Activated naive CD4-positive, alpha-beta T cell treated with anti-CD3 and anti-CD28 coated beads for 36 hours (primary cell): ENCODE results near the gene RYR1. TPM values are rescaled to one million over a fixed set of nuclear protein-coding genes. Genes with fewer than 3 reads are reported as not detected.
"Not testable (repeated sequence)": the region's sequence is repeated elsewhere in the genome, so short reads cannot be mapped to it uniquely, and the experiment has no call there.

Source experiments
- CTCF ChIA-PET: fragments of 350-600 bp; sonication (Branson Sonifier 250); formaldehyde crosslinking; loops from one replicate; lab custom pipeline; 2021; ENCODE audit warnings: antibody characterized with exemption; lab: Charles Lee
- DNase-seq: peaks from one replicate; pipeline ENCODE4 v3.0.0-alpha.2; 2020
- H3K27ac Mint-ChIP-seq: one replicate; pipeline ENCODE4 v1.8.0; 2021; ENCODE audit warnings: mild to moderate bottlenecking, mixed read lengths
- H3K27me3 Mint-ChIP-seq: one replicate; pipeline ENCODE4 v1.8.0; 2021; ENCODE audit warnings: low read depth, mixed read lengths
- H3K36me3 Mint-ChIP-seq: one replicate; pipeline ENCODE4 v1.8.0; 2021; ENCODE audit warnings: low read depth, mixed read lengths
- H3K4me1 Mint-ChIP-seq: one replicate; pipeline ENCODE4 v1.8.0; 2021; ENCODE audit warnings: low read depth, mixed read lengths
- H3K4me3 Mint-ChIP-seq: one replicate; pipeline ENCODE4 v1.8.0; 2021; ENCODE audit warnings: mild to moderate bottlenecking, moderate library complexity, mixed read lengths
- H3K9me3 Mint-ChIP-seq: one replicate; pipeline ENCODE4 v1.8.0; 2021; ENCODE audit warnings: mixed read lengths
- intact Hi-C: fragments of 100-400 bp; cut with micrococcal nuclease; formaldehyde crosslinking; loops from one replicate; pipeline ENCODE4 v1.15.1; 2023
- total RNA-seq, 2 experiments: library from RNA; stranded (reverse); gene quantifications; one replicate each; pipeline ENCODE4 v1.2.3, GENCODE V29; 2021

RYR1 gene
- total RNA-seq, 2 experiments from 2014 or later, result 0.96 to 1.6 TPM

DNA sequence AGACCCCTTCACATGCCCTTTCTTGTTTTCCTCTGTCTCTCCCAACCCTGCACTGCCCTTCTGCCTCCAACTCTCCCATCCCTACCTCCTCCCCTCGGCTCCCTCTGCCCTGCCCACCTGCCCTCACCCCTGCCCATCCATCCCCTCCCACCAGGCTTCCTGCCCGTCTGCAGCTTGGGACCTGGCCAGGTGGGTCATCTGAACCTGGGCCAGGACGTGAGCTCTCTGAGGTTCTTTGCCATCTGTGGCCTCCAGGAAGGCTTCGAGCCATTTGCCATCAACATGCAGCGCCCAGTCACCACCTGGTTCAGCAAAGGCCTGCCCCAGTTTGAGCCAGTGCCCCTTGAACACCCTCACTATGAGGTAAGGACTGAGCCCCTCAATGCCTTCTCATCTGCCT, 35.7 kb downstream of the RYR1 start:
- no peak overlapping the region for H3K4me3 Mint-ChIP-seq
- CTCF ChIA-PET, result no interaction called here
- no peaks in the 10 kb centered on the region for H3K36me3 Mint-ChIP-seq
- no peaks in the 10 kb centered on the region for H3K27me3 Mint-ChIP-seq
- no peak for DNase-seq
- H3K9me3 Mint-ChIP-seq, result no peaks in the 10 kb centered on the region
- no peak overlapping the region for H3K27ac Mint-ChIP-seq
- H3K4me1 Mint-ChIP-seq, result no peaks in the 10 kb centered on the region
- intact Hi-C loops, result no loop called here

DNA sequence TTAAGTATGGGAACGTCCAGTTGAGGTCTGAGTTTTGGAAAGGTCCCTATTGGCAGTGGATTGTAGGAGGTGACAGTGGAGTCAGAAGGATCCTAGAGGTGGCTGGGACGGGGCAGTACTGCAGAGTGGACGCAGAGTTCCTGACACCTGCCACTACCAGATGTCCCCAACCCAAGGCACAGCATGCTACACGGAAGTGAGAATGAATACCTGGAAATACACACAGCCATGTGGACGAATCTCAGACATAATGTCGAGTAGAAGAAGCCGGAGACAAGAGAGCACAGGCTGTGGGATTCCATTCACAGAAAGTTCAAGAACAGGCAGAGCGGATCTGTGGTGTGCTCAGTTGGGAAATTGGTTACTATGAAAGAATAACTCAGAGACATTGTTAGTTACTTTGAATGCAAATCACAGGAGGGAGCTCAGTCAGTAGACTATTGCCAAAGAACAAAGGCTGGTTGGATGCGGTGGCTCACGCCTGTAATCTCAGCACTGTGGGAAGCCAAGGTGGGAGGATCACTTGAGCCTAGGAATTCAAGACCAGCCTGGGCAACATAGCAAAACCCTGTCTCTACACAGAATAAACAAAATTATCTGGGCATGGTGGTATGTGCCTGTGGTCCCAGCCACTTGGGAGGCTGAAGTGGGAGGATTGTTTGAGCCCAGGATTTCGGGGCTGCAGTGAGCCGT, 37.4 kb downstream of the RYR1 start:
- CTCF ChIA-PET, result interaction anchor here (0.7 kb wide), 1 partner anchor 7 kb away, joined by 3 read pairs; no protein-coding TSS in a partner anchor

DNA sequence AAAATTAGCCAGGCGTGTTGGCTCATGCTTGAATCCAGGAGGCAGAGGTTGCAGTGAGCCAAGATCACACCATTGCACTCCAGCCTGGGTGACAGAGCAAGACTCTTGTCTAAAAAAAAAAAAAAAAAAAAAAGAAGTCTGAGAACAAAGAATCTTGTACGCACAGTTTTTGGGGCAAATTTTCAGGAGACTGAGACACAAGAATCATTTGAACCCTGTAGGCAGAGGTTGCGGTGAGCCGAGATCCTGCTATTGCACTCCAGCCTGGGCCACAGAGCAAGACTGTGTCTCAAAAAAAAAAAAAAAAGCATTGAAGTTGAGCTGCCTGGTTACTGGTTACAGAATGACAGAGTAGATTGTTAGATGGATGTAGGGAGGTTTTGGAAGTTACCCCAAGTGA, 39.2 kb downstream of the RYR1 start:
- H3K36me3 Mint-ChIP-seq, H3K9me3 Mint-ChIP-seq, CTCF ChIA-PET, DNase-seq, H3K4me1 Mint-ChIP-seq, H3K27me3 Mint-ChIP-seq, H3K4me3 Mint-ChIP-seq, intact Hi-C loops, H3K27ac Mint-ChIP-seq: not testable (repeated sequence)

More for the DNA sequence above, 37.4 kb downstream of the RYR1 start:
- no peaks in the 10 kb centered on the region for H3K9me3 Mint-ChIP-seq
- H3K27ac Mint-ChIP-seq, result no peak overlapping the region
- no peaks in the 10 kb centered on the region for H3K27me3 Mint-ChIP-seq
- H3K4me3 Mint-ChIP-seq, result no peak overlapping the region
- H3K36me3 Mint-ChIP-seq, result no peaks in the 10 kb centered on the region
- H3K4me1 Mint-ChIP-seq, result no peaks in the 10 kb centered on the region
- intact Hi-C loops, result no loop called here
- no peak for DNase-seq

DNA sequence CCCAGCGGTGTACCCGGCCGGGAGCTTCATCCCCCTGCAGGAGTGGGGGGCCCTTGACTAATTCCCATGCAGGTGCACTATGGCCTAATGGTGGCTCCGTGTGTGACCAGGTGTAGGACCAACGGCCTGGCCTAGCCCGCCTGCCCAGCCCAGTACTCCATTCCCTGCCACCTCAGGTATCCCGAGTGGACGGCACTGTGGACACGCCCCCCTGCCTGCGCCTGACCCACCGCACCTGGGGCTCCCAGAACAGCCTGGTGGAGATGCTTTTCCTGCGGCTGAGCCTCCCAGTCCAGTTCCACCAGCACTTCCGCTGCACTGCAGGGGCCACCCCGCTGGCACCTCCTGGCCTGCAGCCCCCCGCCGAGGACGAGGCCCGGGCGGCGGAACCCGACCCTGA, 39.7 kb downstream of the RYR1 start:
- no peak for DNase-seq
- no peaks in the 10 kb centered on the region for H3K27me3 Mint-ChIP-seq
- H3K27ac Mint-ChIP-seq, result no peak overlapping the region
- intact Hi-C loops, result no loop called here
- H3K36me3 Mint-ChIP-seq, result no peaks in the 10 kb centered on the region
- CTCF ChIA-PET, result no interaction called here
- H3K4me1 Mint-ChIP-seq, result no peaks in the 10 kb centered on the region
- H3K4me3 Mint-ChIP-seq, result no peak overlapping the region
- H3K9me3 Mint-ChIP-seq, result no peaks in the 10 kb centered on the region

DNA sequence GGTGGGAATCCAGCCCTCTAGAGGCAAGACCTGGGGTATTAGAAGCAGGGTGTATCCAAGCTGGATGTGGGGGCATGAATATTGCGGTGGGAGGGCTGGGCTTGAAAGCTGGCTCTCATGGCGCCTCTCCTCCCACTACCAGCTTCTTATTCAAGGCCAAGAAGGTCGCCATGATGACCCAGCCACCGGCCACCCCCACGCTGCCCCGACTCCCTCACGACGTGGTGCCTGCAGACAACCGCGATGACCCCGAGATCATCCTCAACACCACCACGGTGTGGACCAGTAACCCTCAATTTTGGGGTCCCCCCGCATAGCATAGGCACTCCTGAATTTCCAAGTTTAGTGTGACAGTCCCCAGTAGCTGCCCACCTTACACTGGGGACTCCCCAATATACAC, 41.7 kb downstream of the RYR1 start:
- Mint-ChIP-seq H3K4me1 (no peaks in the 10 kb centered on the region), H3K9me3 (no peaks in the 10 kb centered on the region), H3K4me3 (no peak overlapping the region), H3K36me3 (no peaks in the 10 kb centered on the region), H3K27ac (no peak overlapping the region), H3K27me3 (no peaks in the 10 kb centered on the region)
- intact Hi-C loops, result no loop called here
- CTCF ChIA-PET, result no interaction called here
- DNase-seq, result no peak

DNA sequence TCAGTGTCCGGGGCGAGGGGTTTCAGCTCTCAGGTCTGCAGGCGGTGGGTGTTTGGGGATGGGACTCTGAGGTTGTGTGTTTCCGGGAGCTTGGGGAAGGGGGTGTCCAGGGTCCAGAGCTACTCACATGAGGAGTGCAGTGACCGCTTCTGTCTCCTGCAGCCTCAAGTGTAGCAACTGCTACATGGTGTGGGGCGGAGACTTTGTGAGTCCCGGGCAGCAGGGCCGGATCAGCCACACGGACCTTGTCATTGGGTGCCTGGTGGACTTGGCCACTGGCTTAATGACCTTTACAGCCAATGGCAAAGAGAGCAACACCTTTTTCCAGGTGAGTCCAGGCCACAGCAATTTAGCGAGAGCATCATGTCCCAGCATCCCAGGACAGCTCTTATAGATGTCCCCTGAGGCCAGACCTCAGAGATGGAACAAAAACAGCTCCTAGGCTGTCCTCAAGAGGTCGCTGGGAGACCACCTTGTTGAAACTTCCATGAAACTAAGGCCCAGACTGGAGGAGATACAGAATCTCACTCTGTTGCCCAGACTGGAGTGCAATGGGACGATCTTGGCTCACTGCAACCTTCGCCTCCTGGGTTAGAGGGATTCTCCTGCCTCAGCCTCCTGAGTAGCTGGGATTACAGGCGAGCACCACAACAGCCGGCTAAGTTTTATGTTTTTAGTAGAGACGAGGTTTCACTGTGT, 44.9 kb downstream of the RYR1 start:
- CTCF ChIA-PET, result interaction anchor here (0.7 kb wide), 1 partner anchor 8 kb away, joined by 3 read pairs; no protein-coding TSS in a partner anchor
- H3K27ac Mint-ChIP-seq, result no peak overlapping the region
- no peak overlapping the region for H3K4me3 Mint-ChIP-seq
- H3K9me3 Mint-ChIP-seq, result no peaks in the 10 kb centered on the region
- H3K27me3 Mint-ChIP-seq, result no peaks in the 10 kb centered on the region
- intact Hi-C loops, result no loop called here
- no peaks in the 10 kb centered on the region for H3K36me3 Mint-ChIP-seq
- no peak for DNase-seq
- no peaks in the 10 kb centered on the region for H3K4me1 Mint-ChIP-seq

DNA sequence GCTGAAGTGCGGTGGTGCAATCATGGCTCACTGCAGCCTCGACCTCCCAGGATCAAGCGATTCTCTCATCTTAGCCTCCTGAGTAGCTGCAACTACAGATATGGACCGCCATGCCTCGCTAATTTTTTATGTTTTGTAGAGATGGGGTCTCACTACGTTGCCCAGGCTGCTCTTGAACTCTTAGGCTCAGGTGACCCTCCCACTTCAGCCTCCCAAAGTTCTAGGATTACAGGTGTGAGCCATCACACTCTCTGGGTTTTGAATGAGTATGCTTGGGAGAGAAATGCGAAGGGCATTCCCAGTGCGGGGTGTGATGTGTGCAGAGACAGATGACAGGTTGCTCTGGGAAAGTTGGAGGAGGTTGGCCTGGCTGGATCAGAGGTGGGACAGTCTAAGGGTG, 49.0 kb downstream of the RYR1 start:
- H3K4me1 Mint-ChIP-seq, result no peaks in the 10 kb centered on the region
- H3K27me3 Mint-ChIP-seq, result no peaks in the 10 kb centered on the region
- H3K36me3 Mint-ChIP-seq, result no peaks in the 10 kb centered on the region
- no peak overlapping the region for H3K4me3 Mint-ChIP-seq
- no peak for DNase-seq
- no peak overlapping the region for H3K27ac Mint-ChIP-seq
- no peaks in the 10 kb centered on the region for H3K9me3 Mint-ChIP-seq
- CTCF ChIA-PET, result no interaction called here
- intact Hi-C loops, result no loop called here

DNA sequence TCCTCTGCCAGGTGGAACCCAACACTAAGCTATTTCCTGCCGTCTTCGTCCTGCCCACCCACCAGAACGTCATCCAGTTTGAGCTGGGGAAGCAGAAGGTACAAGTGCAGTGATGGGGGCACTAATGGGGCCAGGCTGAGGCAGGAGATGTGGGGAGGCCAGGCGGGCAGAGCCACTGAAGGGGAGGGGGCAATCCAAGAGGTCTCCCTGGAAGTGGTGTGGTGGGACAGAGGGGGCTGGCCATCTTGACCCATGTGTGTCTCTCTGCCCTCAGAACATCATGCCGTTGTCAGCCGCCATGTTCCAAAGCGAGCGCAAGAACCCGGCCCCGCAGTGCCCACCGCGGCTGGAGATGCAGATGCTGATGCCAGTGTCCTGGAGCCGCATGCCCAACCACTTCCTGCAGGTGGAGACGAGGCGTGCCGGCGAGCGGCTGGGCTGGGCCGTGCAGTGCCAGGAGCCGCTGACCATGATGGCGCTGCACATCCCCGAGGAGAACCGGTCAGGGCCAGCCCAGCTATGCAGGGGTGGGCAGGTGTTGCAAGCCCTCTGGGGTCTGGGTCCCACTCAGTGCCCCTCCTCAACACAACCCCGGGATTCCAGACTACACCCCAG, 49.6 kb downstream of the RYR1 start:
- intact Hi-C loops, result no loop called here
- no peak overlapping the region for H3K4me3 Mint-ChIP-seq
- H3K4me1 Mint-ChIP-seq, result no peaks in the 10 kb centered on the region
- no peaks in the 10 kb centered on the region for H3K36me3 Mint-ChIP-seq
- H3K27me3 Mint-ChIP-seq, result no peaks in the 10 kb centered on the region
- no peak overlapping the region for H3K27ac Mint-ChIP-seq
- CTCF ChIA-PET, result no interaction called here
- no peaks in the 10 kb centered on the region for H3K9me3 Mint-ChIP-seq
- no peak for DNase-seq

DNA sequence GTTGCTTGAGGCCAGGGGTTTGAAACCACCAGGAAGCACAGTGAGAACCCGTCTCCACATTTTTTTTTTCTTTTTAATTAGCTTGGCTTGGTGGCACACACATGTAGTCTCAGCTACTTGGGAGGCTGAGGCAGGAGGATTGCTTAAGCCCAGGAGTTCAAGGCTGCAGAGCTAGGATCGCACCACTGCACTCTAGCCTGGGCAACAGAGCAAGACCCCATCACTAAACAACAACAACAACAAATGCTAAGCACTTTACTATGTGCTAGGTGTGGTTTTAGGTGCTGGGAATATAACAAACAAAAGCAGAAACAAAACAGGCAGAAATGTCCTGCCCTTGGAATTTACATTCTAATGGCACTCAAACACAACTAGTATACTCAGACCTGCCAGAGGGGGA, 51.3 kb downstream of the RYR1 start:
- intact Hi-C loops, result no loop called here
- no peaks in the 10 kb centered on the region for H3K36me3 Mint-ChIP-seq
- H3K4me1 Mint-ChIP-seq, result no peaks in the 10 kb centered on the region
- H3K27ac Mint-ChIP-seq, result no peak overlapping the region
- DNase-seq, result no peak
- peaks cover 8% of the 10 kb centered on the region for H3K27me3 Mint-ChIP-seq
- no peak overlapping the region for H3K4me3 Mint-ChIP-seq
- H3K9me3 Mint-ChIP-seq, result no peaks in the 10 kb centered on the region
- CTCF ChIA-PET, result no interaction called here

DNA sequence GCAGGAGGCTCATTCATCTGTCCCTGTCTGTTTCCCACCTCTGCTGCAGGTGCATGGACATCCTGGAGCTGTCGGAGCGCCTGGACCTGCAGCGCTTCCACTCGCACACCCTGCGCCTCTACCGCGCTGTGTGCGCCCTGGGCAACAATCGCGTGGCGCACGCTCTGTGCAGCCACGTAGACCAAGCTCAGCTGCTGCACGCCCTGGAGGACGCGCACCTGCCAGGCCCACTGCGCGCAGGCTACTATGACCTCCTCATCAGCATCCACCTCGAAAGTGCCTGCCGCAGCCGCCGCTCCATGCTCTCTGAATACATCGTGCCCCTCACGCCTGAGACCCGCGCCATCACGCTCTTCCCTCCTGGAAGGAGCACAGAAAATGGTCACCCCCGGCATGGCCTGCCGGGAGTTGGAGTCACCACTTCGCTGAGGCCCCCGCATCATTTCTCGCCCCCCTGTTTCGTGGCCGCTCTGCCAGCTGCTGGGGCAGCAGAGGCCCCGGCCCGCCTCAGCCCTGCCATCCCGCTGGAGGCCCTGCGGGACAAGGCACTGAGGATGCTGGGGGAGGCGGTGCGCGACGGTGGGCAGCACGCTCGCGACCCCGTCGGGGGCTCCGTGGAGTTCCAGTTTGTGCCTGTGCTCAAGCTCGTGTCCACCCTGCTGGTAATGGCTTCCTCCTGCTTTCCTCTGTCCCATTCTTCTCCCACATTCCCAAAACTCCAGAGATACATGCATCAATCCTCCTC, 52.2 kb downstream of the RYR1 start:
- DNase-seq, result no peak
- H3K27me3 Mint-ChIP-seq, result peaks cover 13% of the 10 kb centered on the region
- no peak overlapping the region for H3K4me3 Mint-ChIP-seq
- no peak overlapping the region for H3K27ac Mint-ChIP-seq
- H3K36me3 Mint-ChIP-seq, result no peaks in the 10 kb centered on the region
- CTCF ChIA-PET, result no interaction called here
- intact Hi-C loops, result no loop called here
- peaks cover 4% of the 10 kb centered on the region for H3K9me3 Mint-ChIP-seq
- no peaks in the 10 kb centered on the region for H3K4me1 Mint-ChIP-seq

DNA sequence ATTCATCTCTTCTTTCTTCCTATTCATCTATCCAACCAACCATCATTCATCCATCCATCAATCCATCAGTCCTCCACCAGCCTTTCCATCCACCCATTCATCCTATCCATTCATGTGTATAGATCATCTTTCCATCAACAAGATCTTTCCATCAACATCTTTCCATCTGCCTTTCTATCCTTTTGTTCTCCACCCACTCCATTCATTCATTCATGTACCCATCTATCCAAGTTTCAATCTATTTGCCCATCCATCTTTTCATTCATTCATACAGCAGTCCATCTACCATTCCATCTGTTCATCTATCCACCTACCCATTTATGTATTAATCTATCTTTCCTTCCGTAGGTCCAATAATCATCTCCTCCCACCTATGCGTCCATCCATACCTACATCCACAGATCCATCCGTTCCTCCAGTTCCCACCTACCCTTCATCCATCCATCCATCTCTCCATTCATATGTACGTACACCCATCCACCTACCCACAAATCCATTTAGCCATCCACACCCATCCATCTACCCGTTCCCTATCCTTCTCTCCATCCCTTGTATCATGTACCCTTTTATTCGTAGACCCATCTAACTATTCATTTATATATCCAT, 53.3 kb downstream of the RYR1 start:
- no peak overlapping the region for H3K27ac Mint-ChIP-seq
- peaks cover 7% of the 10 kb centered on the region for H3K9me3 Mint-ChIP-seq
- H3K36me3 Mint-ChIP-seq, result no peaks in the 10 kb centered on the region
- intact Hi-C loops, result no loop called here
- no peak overlapping the region for H3K4me3 Mint-ChIP-seq
- H3K4me1 Mint-ChIP-seq, result no peaks in the 10 kb centered on the region
- no peak for DNase-seq
- CTCF ChIA-PET, result no interaction called here
- peaks cover 16% of the 10 kb centered on the region for H3K27me3 Mint-ChIP-seq

DNA sequence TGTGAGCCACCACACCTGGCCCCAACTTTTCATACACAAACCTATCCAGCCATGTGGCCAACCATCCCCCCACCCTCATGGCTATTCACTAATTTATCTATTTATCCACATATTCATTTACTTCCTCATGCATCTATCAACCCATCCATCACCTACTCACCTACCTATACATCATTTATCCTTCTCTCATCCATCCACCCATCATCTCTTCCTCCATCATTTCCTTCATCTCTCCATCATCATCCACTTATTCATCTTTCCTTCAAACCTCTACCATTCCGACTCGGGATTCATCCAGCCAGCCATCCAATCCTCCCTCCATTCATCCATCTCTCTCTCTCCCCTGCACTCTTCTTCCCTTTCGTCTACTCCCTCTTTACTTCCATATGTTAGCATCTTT, 54.6 kb downstream of the RYR1 start:
- H3K9me3 Mint-ChIP-seq, result peaks cover 7% of the 10 kb centered on the region
- intact Hi-C loops, result no loop called here
- H3K27ac Mint-ChIP-seq, result no peak overlapping the region
- no peak overlapping the region for H3K4me3 Mint-ChIP-seq
- DNase-seq, result no peak
- peaks cover 20% of the 10 kb centered on the region for H3K27me3 Mint-ChIP-seq
- no peaks in the 10 kb centered on the region for H3K36me3 Mint-ChIP-seq
- CTCF ChIA-PET, result interaction anchor here (0.6 kb wide), 1 partner anchor 488 kb away, joined by 4 read pairs; no protein-coding TSS in a partner anchor
- H3K4me1 Mint-ChIP-seq, result no peaks in the 10 kb centered on the region
